IPS-18a (cell line): Measurements from ENCODE around the gene ARHGEF37.

Source experiments
- H3K27ac ChIP-seq: one replicate; pipeline ENCODE4 v1.5.1; 2013; ENCODE audit warnings: low read length
- H3K27me3 ChIP-seq: one replicate; pipeline ENCODE4 v1.6.1; 2013; ENCODE audit warnings: mild to moderate bottlenecking, low read length; ENCODE audit not compliant: control insufficient read depth, insufficient read depth
- H3K36me3 ChIP-seq: one replicate; pipeline ENCODE4 v1.6.1; 2013; ENCODE audit warnings: low read depth, low read length; ENCODE audit not compliant: control insufficient read depth
- H3K4me1 ChIP-seq: one replicate; pipeline ENCODE4 v1.6.1; 2013; ENCODE audit warnings: low read depth, low read length; ENCODE audit not compliant: control insufficient read depth
- H3K4me3 ChIP-seq: one replicate; pipeline ENCODE4 v1.5.1; 2013; ENCODE audit warnings: low read length
- H3K9ac ChIP-seq: one replicate; pipeline ENCODE4 v1.6.1; 2013; ENCODE audit warnings: mild to moderate bottlenecking, low read length, moderate library complexity
- H3K9me3 ChIP-seq: one replicate; pipeline ENCODE4 v1.6.1; 2013; ENCODE audit warnings: low read depth, low read length; ENCODE audit not compliant: control insufficient read depth

Gene ARHGEF37

DNA sequence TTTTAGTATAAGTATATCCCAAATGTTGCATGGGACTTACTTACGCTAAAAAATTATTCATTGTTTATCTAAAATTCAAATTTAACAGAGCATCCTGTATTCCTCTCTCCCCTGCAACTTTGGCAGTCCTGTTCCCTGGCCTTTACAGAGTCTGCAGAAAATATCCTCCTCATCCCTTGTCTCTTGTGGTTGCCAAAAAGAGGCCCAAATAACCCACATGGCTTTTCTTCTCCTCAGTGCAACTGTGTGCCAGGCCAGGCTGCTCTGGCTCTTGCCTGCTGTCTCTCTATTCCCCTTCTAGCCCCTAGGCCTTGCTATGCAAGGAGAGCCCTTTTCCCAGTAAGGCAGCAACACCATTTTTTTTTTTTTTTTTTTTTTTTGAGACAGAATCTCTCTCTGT, 23.0 kb downstream of the ARHGEF37 start:
- Histone ChIP-seq H3K36me3 (no peaks in the 10 kb centered on the region), H3K4me3 (no peak overlapping the region), H3K4me1 (no peaks in the 10 kb centered on the region), H3K9ac (no peak overlapping the region), H3K27ac (no peak overlapping the region), H3K9me3 (no peaks in the 10 kb centered on the region), H3K27me3 (no peaks in the 10 kb centered on the region)

DNA sequence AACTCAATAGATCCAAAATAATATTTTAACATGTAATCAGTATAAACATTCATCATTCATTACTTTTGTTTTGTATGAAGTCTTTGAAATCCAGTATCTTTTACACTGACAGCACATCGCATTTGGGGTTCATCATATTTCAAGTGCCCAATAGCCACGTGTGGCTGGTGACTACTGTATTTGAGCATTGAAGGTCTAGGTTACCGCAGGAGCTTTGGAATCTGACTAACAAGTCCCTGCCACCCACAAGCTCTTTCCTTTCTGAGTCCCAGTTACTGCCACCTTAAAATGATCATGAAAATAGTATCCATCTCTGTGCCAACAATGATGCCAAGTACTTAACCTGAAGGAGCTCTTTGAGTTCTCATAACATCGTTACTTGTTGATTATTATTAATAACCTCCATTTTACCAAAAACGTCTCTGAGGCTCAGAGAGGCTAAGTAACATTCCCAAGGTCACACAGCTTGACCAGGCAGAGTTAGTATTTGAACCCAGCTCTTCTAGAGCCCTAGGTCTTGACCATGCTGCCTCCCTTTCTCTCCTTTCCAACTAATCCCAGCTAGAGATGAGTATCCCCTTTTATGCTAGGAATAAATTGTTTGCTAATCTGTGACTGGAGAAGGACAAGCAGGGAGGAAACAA, 24.2 kb downstream of the ARHGEF37 start:
- Histone ChIP-seq H3K4me3 (no peak overlapping the region), H3K9me3 (no peaks in the 10 kb centered on the region), H3K4me1 (no peaks in the 10 kb centered on the region), H3K27me3 (no peaks in the 10 kb centered on the region), H3K36me3 (no peaks in the 10 kb centered on the region), H3K27ac (no peak overlapping the region), H3K9ac (no peak overlapping the region)

GRCh38 chr5:149605998-149606724, 24.9 kb downstream of the ARHGEF37 start:
- no peak overlapping the region for H3K27ac ChIP-seq
- no peaks in the 10 kb centered on the region for H3K9me3 ChIP-seq
- peaks cover 1% of the 10 kb centered on the region for H3K4me1 ChIP-seq
- no peaks in the 10 kb centered on the region for H3K36me3 ChIP-seq
- no peaks in the 10 kb centered on the region for H3K27me3 ChIP-seq
- no peak overlapping the region for H3K9ac ChIP-seq
- H3K4me3 ChIP-seq = no peak overlapping the region

- H3K4me3 ChIP-seq = no peak overlapping the region
- no peak overlapping the region for H3K27ac ChIP-seq
- peaks cover 3% of the 10 kb centered on the region for H3K4me1 ChIP-seq
- no peaks in the 10 kb centered on the region for H3K36me3 ChIP-seq
- H3K9ac ChIP-seq = no peak overlapping the region
- no peaks in the 10 kb centered on the region for H3K27me3 ChIP-seq
- no peaks in the 10 kb centered on the region for H3K9me3 ChIP-seq
Observed at GRCh38 chr5:149608936-149609545, 27.7 kb downstream of the ARHGEF37 start.

DNA sequence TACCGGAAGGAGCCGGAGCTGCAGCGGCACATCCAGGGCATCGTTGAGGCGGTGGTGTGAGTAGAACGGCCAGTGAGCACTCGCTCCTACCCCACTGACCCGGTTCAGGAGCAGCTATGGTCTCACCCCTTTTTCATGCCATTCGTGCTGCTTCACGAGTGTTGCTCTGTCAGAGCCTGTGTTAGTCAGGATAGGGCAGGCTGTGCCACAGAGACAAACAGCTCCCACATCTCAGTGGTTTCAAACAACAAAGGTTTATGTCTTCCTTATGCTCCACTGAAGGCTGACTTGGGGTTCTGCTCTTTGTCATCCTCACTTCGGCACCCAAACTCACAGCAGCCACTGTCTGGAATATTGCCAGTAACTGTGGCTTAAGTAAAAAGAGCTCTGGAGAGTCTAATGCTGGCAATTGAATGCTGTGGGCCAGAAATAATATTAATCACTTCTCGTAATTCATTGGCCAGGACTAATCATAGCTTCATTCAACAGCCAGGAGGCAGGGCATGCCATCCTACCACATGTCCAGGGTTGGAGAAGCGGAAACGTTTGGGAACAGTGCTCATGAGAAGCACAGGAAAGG, 28.4 kb downstream of the ARHGEF37 start:
- no peak overlapping the region for H3K27ac ChIP-seq
- H3K36me3 ChIP-seq = no peaks in the 10 kb centered on the region
- no peak overlapping the region for H3K9ac ChIP-seq
- no peak overlapping the region for H3K4me3 ChIP-seq
- H3K27me3 ChIP-seq = no peaks in the 10 kb centered on the region
- H3K4me1 ChIP-seq = peaks cover 3% of the 10 kb centered on the region
- H3K9me3 ChIP-seq = no peaks in the 10 kb centered on the region

DNA sequence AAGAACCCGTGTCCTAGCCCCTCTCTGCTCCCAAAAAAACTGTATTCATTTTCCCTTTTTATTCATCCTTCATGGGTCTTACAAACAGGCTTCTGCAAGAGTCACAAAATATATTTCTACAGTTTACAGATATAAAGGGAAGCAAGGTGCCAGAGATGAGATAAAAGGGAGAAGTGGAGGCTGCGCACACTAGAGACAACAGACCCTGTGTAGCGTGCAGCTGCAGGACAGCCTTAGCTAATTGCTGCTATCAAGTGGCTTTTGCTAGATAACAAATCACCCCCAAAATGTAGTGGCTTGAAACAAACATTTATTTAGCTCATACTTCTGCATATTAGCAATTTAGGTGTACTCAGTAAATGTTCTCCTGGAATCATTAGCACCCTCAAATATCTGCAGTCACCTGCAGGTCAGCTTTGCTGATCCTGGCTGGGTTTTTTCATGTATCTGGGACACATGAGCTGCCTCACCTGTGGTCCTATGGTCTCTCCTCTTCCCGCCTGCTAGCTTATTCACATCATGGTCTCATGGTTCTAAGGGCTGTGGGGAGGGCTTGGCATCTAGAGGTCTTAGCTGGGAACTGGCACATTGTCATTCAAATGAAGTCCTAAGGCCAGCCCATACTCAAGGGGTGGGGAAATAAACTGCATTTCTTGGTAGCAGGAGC, 29.4 kb downstream of the ARHGEF37 start:
- H3K9ac ChIP-seq = no peak overlapping the region
- no peak overlapping the region for H3K4me3 ChIP-seq
- H3K36me3 ChIP-seq = no peaks in the 10 kb centered on the region
- no peak overlapping the region for H3K27ac ChIP-seq
- H3K4me1 ChIP-seq = peaks cover 3% of the 10 kb centered on the region
- H3K9me3 ChIP-seq = no peaks in the 10 kb centered on the region
- H3K27me3 ChIP-seq = no peaks in the 10 kb centered on the region

DNA sequence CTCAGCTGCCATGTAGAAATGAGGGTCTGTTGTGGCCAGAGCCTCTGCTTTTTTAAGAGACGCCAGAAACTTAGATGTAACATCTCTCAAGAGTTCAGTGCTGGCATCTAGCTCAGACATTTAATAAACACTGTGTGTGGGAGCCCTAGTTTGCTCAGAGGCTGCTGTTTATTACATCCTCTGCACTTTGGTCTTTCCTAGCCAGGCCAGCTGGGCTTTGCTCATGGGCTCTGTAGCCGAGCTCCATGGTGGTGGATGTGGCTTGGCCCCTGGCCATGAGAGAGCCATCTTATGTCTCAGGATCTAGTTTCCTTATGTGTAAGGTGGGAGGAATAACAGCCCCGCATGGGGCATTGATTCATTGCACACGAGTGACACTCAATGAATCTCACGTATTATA, 30.0 kb downstream of the ARHGEF37 start:
- Histone ChIP-seq H3K9me3 (no peaks in the 10 kb centered on the region), H3K36me3 (no peaks in the 10 kb centered on the region), H3K4me1 (peaks cover 3% of the 10 kb centered on the region), H3K9ac (no peak overlapping the region), H3K27ac (no peak overlapping the region), H3K27me3 (no peaks in the 10 kb centered on the region), H3K4me3 (no peak overlapping the region)

- Histone ChIP-seq H3K9me3 (no peaks in the 10 kb centered on the region), H3K27me3 (no peaks in the 10 kb centered on the region), H3K4me1 (peaks cover 3% of the 10 kb centered on the region), H3K27ac (no peak overlapping the region), H3K9ac (no peak overlapping the region), H3K36me3 (no peaks in the 10 kb centered on the region), H3K4me3 (no peak overlapping the region)
Observed at GRCh38 chr5:149614034-149614907, 33.0 kb downstream of the ARHGEF37 start.

- peaks cover 3% of the 10 kb centered on the region for H3K4me1 ChIP-seq
- no peak overlapping the region for H3K27ac ChIP-seq
- H3K4me3 ChIP-seq = no peak overlapping the region
Observed at GRCh38 chr5:149615976-149616375, 34.7 kb downstream of the ARHGEF37 start.

GRCh38 chr5:149616727-149617285, 35.5 kb downstream of the ARHGEF37 start:
- Histone ChIP-seq H3K27me3 (no peaks in the 10 kb centered on the region), H3K9ac (no peak overlapping the region), H3K27ac (no peak overlapping the region), H3K36me3 (no peaks in the 10 kb centered on the region), H3K4me1 (no peaks in the 10 kb centered on the region), H3K4me3 (no peak overlapping the region), H3K9me3 (no peaks in the 10 kb centered on the region)

More at GRCh38 chr5:149615976-149616375, 34.7 kb downstream of the ARHGEF37 start:
- H3K36me3 ChIP-seq = no peaks in the 10 kb centered on the region
- H3K27me3 ChIP-seq = no peaks in the 10 kb centered on the region
- H3K9ac ChIP-seq = no peak overlapping the region
- no peaks in the 10 kb centered on the region for H3K9me3 ChIP-seq
